Rectal smooth muscle tissue (tissue), 1 donor: ENCODE results near the gene XRCC3.

Source experiments
- H3K27ac ChIP-seq: one replicate; pipeline ENCODE4 v1.7.0; 2013; ENCODE audit warnings: low read depth, low read length, inconsistent platforms
- H3K27me3 ChIP-seq: one replicate; pipeline ENCODE4 v1.7.0; 2013; ENCODE audit warnings: low read length; ENCODE audit not compliant: control insufficient read depth, insufficient read depth
- H3K36me3 ChIP-seq: one replicate; pipeline ENCODE4 v1.7.0; 2013; ENCODE audit warnings: low read length; ENCODE audit not compliant: control insufficient read depth, insufficient read depth
- H3K4me1 ChIP-seq: one replicate; pipeline ENCODE4 v1.7.0; 2013; ENCODE audit warnings: low read length; ENCODE audit not compliant: control insufficient read depth, insufficient read depth
- H3K4me3 ChIP-seq: one replicate; pipeline ENCODE4 v1.7.0; 2013; ENCODE audit warnings: low read length
- H3K9ac ChIP-seq: one replicate; pipeline ENCODE4 v1.7.0; 2013; ENCODE audit warnings: low read length

The XRCC3 gene

DNA sequence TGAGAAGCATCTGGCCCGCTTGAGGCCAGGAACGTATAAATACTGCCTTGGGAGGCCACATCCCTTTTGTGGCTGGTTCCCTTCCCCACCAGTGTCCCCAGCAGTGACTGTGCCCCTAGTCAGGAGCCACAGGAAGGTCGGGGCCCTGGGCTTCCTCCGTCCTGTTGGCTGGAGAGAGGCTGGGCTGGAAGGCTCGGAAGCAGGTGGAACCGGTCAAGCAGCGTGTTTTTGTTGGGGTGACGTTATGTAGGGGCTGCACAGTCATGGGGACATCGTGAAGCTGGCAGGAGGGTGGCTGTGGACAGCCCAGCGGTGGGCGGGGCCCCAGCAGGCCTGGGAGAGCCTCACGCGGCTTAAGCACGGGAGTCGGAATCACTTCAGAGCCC lies 10.1 kb downstream of the XRCC3 start:
- no peaks in the 10 kb centered on the region for H3K27me3 ChIP-seq
- peaks cover 21% of the 10 kb centered on the region for H3K36me3 ChIP-seq
- H3K9ac ChIP-seq = no peak overlapping the region
- peak overlapping the region; percentile 16 for H3K27ac ChIP-seq
- H3K4me1 ChIP-seq = peaks cover 3% of the 10 kb centered on the region
- no peak overlapping the region for H3K4me3 ChIP-seq

DNA sequence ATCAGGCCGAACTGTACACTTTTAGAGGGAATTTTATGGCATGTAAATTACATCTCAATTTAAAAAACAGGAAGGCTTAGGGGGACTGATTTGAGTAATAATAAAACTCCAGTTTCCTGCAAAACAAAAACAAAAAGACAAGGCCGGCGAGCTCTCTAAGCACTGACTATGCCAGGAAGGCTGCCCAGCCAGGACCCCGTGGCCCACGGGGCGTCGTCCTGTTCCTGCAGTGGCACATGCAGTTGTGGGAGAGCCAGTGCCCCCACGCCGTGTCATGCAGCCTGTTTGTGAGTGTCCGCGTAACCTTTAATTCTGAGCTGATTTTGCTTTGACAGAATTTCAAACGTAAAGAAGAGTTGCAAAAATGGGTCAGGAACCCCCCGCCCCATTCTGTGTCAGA lies 10.5 kb downstream of the XRCC3 start:
- Histone ChIP-seq H3K4me3 (no peak overlapping the region), H3K9ac (no peak overlapping the region), H3K27ac (no peak overlapping the region), H3K27me3 (no peaks in the 10 kb centered on the region), H3K36me3 (peaks cover 21% of the 10 kb centered on the region), H3K4me1 (peaks cover 3% of the 10 kb centered on the region)

DNA sequence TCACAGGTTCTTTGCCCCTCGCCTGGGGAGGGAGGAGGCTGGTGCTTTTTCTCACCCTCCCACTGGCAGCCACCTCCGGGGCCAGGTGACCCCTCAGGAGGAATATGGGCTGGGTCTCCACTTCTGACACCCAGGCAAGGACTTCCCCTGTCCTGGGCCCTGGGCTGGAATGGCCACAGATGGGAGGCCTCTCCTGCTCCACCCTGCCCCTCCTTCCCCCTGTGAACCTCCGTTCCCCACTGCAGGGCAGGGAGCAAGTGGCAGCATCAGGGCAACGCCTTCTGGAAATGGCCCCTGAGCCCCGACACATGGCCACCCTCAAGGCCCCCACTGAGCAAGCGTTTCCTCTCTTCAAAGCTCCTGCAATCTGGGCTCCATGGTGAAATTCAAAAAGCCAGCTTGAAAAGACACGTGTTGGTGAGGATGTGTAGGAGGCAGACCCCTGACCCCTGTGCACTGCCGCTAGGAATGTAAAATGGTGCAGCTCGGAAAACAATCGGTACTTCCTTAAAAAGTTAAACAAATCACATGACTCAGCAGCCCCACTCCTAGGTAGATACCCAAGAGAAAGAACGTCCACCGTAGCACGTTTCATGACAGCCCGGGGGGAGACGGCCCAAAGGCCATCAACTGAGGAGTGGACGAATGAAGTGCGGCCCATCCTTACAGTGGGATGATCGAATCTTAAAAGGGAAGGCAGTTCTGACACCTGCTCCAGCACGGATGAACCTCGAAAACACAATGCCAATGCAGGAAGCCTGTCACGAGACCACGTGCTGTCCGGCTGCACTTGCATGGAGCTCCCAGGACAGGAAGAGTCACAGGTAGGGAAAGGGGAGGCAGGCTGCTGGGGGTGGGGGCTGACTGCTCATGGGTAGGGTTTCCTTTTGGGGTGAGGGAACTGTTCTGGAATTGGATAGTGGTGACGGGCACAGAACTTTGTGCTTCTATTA lies 11.5 kb downstream of the XRCC3 start:
- H3K27ac ChIP-seq = no peak overlapping the region
- H3K36me3 ChIP-seq = peaks cover 21% of the 10 kb centered on the region
- no peak overlapping the region for H3K9ac ChIP-seq
- H3K4me3 ChIP-seq = no peak overlapping the region
- H3K4me1 ChIP-seq = no peaks in the 10 kb centered on the region
- no peaks in the 10 kb centered on the region for H3K27me3 ChIP-seq

DNA sequence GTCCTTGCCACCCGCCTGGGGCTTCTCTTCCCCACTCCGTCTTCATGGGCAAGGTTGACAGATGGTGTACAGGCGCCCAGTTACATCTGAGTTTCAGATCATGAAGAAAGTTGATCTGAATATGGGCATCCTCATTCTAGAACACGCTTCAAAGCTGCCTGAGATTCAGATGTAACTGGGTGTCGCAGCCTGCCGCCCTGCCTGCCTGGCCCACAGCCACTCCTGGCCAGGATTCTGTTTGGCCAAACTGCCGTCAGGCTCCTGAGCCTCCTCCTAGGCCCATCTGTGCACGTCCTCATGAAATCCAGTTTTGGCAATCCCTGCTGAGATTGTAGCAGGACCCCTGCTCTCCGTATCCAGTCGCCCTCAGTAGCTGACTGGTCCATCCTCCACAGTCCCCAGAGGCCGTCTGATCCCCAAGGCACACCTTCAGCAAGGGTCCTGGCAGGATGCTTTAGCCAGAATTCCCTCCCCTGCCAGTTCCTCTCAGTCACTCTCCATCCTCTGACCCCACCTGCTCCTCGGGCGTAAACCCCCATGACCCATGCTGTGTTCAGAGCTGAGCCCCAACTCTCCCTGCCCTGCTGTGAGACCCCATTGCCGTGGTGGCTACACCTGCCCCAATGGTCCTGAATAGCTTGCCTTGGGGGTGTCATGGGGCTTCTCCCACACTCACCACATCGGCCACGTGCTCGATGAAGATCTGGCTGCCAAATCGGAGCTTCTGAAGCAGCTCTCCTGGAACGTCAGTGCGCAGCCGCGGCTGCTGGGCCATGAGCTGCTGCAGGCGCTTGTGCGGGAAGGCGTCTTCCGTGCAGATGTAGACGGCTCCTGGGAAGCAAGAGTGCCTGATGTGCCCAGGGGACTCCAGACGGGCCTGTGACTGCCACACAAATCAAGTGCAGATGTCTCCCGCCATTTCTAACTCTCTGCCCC lies 12.5 kb downstream of the XRCC3 start:
- H3K27ac ChIP-seq = no peak overlapping the region
- H3K27me3 ChIP-seq = no peaks in the 10 kb centered on the region
- H3K9ac ChIP-seq = no peak overlapping the region
- peaks cover 3% of the 10 kb centered on the region for H3K4me1 ChIP-seq
- no peak overlapping the region for H3K4me3 ChIP-seq
- H3K36me3 ChIP-seq = peaks cover 24% of the 10 kb centered on the region

DNA sequence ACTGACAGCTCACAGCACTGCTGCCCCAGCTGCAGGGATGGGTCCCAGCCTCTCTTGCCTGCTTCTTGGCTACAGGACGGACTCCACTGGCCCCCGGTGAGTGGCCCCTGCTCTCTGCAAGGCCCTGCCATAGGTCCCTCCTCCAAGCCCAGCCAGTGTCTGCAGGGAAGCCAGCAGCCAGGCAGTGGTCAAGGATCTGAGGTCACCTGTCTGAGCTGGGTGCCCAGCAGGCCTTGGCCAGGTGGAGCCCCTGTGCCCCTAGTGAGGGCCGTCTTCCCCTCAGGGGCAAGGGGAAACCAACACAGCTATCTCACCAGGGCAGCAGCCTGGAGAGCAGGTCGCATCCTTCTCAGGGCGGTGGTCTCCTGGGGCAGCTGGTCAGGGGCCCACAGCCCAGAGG lies 13.2 kb downstream of the XRCC3 start:
- H3K4me1 ChIP-seq = peaks cover 10% of the 10 kb centered on the region
- H3K36me3 ChIP-seq = peaks cover 26% of the 10 kb centered on the region

DNA sequence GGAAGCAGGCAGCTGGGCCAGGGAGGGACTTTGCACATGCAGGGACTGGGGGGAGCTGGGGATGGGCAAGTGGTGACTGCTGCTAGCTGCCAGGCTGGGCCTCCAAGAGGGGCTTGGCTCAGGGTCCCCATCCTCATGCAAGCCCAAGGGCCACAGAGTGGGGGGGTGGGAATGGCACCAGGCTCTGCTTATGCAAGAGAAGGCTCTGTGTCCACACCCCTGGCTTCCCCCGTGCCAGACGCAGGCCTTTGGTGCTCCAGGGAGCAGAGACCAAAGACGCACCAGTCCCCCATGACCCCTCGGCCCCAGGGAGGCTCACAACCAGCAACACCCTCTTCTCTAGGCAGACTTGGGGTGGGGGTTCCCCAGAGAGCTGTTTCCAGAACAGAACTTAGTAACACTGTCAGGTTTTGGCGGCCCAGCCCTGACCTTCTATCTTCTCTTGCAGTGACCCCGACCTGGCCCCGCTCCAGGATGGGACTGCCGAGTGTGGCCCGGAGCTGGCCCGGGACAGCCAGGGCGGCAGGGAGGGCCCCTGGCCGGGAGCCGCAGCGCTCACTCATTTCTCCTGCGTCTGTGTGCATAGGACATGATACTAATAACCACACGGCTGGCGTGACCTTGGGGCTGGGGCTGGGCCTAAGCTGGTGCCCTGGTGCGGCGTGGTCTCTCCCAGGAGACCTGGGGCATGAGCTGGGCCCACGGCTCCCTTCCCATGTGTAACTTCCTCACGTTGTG lies 14.3 kb downstream of the XRCC3 start:
- H3K9ac ChIP-seq = no peak overlapping the region
- no peak overlapping the region for H3K4me3 ChIP-seq
- no peak overlapping the region for H3K27ac ChIP-seq
- peaks cover 28% of the 10 kb centered on the region for H3K36me3 ChIP-seq
- no peaks in the 10 kb centered on the region for H3K27me3 ChIP-seq
- peaks cover 21% of the 10 kb centered on the region for H3K4me1 ChIP-seq

More for the DNA sequence above, 13.2 kb downstream of the XRCC3 start:
- no peak overlapping the region for H3K4me3 ChIP-seq
- H3K27ac ChIP-seq = no peak overlapping the region
- H3K9ac ChIP-seq = no peak overlapping the region
- no peaks in the 10 kb centered on the region for H3K27me3 ChIP-seq

DNA sequence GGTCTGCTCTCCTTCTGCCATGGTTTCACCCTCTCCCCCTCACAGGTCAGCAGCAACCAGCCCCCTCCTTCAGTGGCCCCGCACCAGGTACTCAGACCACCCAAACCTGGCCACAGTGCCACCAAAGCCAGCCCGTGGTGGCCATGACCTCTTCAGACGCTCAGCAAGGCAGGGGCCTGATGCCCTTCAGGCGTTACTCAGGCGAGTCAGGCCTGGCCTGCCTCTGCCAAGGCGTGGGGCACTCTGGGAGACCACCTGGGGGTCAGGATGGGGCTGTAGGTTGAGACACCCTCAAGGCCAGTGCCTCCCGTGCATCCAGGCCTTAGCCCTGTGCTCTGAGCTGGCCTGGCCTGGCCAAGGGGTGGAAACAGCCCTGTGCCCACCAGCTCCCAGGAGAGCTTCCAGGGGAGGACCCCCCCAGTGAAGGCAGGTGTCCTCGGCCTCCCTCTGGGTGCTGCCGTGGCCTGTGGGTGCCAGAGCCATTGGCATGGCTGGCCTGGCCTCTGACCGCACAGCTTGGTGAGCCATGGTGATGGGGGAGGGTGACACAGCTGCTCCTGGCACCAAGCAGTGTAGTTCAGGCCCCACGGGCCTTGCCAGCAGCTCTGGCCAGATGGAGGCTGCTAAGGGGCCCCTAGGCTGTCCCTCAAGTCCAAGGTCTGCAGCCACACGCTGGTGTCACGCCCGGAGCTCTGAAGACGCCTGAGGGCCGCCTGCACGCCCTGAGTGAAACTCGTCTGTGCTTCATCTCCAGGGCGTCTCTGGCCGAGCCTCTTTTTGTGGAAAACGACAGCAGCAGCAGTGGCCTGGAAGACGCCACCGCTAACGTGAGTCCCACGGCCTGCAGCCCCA lies 15.1 kb downstream of the XRCC3 start:
- no peak overlapping the region for H3K27ac ChIP-seq
- peaks cover 26% of the 10 kb centered on the region for H3K4me1 ChIP-seq
- no peak overlapping the region for H3K4me3 ChIP-seq
- H3K27me3 ChIP-seq = no peaks in the 10 kb centered on the region
- H3K9ac ChIP-seq = no peak overlapping the region
- H3K36me3 ChIP-seq = peaks cover 28% of the 10 kb centered on the region

DNA sequence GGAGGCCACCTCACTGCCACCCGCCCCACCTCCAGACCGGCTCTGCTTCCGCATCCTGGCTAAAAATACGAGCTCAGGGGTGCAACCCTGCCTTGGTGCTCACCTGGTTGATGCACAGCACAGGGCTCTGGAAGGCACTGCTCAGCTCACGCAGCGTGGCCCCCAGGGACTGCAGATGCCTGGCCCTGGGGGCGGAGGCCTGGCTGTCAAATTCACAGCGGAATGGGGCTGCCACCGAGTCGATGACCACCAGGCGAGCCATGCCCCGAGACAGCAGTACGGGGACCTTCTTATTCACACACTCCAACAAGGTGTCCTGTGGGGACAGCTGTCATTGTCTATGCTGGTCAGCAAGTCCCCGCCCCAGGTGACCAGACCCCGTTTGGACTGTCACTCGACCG lies 16.0 kb downstream of the XRCC3 start:
- Histone ChIP-seq H3K4me3 (no peak overlapping the region), H3K27me3 (no peaks in the 10 kb centered on the region), H3K36me3 (peaks cover 35% of the 10 kb centered on the region), H3K9ac (no peak overlapping the region), H3K27ac (no peak overlapping the region), H3K4me1 (peaks cover 26% of the 10 kb centered on the region)

DNA sequence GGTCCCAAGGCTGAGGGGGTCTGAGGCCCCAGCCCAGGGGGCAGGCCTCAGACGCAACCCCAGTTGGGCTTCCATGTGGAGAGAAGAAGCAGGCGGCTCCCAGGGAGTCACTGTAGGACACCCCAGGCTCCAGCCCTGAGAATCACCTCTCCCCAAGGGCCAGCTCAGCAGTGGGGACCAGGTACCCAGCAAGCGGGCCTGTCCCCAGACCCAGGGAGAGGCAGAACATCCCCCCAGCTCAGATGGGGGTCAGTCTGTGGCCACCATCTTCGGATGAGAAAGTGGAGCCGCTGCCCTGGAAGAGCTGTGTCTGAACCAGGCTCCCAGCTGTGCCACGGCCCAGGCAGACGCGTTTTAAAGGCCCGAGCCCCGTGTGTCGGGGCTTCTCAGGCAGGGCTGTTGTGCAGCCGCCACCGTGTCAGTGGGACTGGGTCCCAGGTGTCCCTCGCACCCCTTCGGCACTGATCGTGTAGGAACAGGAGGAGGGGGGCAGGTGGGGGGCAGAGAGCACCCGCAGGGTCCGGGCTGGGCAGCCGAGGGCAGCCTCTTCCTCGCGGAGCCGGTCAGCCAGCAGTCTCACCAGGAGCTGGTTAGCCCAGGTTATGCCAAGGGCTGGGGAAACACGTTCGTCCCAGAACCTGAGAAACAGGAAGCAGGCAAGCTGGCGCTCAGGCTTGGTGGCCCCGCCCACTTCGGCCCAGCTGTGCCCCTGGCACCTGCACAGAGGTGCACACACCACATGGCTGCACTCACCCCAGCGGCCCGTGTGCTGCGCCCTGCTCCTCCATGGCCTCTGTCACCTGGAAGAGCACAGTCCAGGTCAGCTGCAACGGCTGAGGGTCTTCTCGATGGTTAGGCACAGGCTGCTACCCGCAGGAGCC lies 16.6 kb downstream of the XRCC3 start:
- Histone ChIP-seq H3K27me3 (no peaks in the 10 kb centered on the region), H3K36me3 (peaks cover 31% of the 10 kb centered on the region), H3K4me3 (no peak overlapping the region), H3K4me1 (peaks cover 26% of the 10 kb centered on the region), H3K27ac (peak overlapping the region; percentile 50), H3K9ac (no peak overlapping the region)

DNA sequence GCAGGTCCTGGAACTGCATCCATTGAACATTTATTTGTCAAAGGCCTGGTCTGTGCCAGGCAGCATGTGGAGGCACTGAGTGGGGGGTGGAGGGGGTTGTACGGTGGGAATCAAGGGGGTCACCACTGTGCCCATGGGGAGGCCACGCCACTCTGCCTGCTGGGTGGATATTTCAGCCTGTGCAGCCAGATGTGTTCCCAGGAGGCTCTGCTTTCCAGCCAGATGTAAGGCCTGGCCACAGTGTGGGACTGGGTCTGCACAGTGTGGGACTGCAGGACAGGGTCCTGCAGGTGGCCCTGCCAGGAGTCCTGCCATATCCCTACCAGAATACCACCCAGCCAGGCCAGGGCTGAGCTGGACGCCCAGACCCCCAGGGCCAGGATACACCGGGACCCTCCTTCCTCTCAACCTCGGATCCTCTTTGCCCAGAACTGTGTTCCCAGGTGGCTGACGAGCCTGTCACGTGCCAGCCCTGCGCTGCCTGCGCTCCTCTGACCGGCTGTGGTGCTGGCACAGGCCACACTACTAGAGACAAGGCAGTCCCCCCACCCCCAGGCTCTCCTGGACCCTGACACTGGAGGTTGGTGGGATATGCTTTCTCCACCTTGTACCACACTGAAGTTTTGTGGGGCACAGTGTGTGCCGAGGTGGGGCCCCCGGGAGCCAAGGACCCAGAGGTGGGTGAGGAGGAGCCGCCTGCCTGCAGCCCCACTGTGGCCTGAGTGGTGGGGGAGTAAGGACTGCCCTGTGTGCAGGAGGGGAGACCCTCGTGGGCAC lies 17.5 kb downstream of the XRCC3 start:
- Histone ChIP-seq H3K36me3 (peaks cover 24% of the 10 kb centered on the region), H3K9ac (no peak overlapping the region), H3K27ac (peak overlapping the region; percentile 50), H3K27me3 (no peaks in the 10 kb centered on the region), H3K4me3 (no peak overlapping the region), H3K4me1 (peaks cover 26% of the 10 kb centered on the region)
